GM19468 (cell line): ENCODE data around the gene MT2A.

Source experiments
- ATAC-seq: cut with Tn5 transposase; IDR thresholded peaks from one replicate; pipeline ENCODE4 v1.9.1; 2021; ENCODE audit warnings: mild to moderate bottlenecking, moderate library complexity, moderate number of reproducible peaks; ENCODE audit not compliant: unreplicated experiment; ENCODE audit errors: extremely low read depth

Gene MT2A

DNA sequence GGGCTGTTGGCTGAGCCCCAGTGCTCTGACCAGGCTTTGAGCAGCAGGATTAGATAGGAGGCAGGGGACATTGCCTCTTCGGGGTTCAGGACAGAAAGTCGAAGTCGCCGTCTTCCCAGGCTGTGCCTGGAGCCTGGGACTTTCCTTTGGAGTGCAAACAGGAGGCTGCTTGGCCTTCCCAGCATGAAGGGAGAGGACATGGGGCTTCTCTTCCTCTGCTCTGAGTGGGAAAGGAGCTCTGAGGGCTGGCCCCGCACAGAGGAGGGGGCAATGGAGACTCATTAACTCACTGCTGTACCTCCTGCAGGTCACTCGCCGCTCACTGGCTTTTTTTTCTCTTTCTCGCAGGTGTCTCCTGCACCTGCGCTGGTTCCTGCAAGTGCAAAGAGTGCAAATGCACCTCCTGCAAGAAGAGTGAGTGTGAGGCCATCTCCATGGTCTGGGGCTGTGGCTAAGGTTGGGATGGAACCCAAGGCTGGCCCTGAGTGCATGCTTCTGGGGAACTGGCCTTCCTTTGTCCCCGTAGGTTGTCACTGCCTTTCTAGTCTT is 50.0 kb downstream of the MT2A start:
- ATAC-seq = no peak
